ENCODE measurements around the gene RNF220.

- no peak for TF ChIP-seq POLR2AphosphoS5 (IDR thresholded peaks at IDR 0.05)
- TF ChIP-seq CTCF (IDR thresholded peaks at IDR 0.05) = no peak
- no peak for TF ChIP-seq EP300 (IDR thresholded peaks at IDR 0.05)
Measured at GRCh38 chr1:44621841-44622286, 216.8 kb downstream of the RNF220 start.
